ENCODE measurements around the gene PRG2.

- TF ChIP-seq CTCF (IDR thresholded peaks at IDR 0.05) (no peak), POLR2A (IDR thresholded peaks at IDR 0.05) (no peak)
Observed at GRCh38 chr11:57409321-57410100, 19.1 kb upstream of the PRG2 start.
